Measurements from ENCODE around the gene TFB1M. TPM values are rescaled to one million over a fixed set of nuclear protein-coding genes. Genes with fewer than 3 reads are reported as not detected.

The TFB1M gene
- total and polyA plus RNA-seq, 9 of the 15 experiments (the other 6 are each of a cell fraction or from before 2014, with no cell fraction given), result 34.6 to 145 (median 40.4) TPM

DNA sequence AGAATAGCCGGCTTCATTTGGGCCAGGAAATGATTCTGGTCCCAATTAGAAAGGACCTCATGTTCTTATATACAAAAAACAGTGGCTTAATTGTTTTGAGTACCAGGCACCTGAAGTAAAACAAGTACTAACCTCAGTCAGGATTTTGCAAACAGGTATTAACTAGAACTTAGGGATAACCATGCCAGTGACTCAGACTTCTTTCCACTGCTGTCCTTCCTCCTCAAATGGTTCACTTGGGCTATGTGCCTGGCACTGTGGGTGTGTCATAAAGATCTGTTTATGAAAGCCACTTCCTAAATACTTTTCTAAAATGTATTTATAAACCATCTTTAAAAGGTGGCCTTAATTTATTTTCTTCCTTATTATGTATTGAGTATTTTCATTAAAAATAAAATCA, 39.8 kb downstream of the TFB1M start:
- no peak for FAIRE-seq

More for the DNA sequence above, 39.8 kb downstream of the TFB1M start:
- Histone ChIP-seq H3K4me1 (replicated peaks in 1 of 2; ENCODE audit: control insufficient read depth in 2 of 2, insufficient read depth in 2 of 2, low read length in 2 of 2) (peaks cover 0 to 5% of the 10 kb centered on the region in 2 experiments; a peak in 2 of 5 replicates), H3K9me1 (ENCODE audit: control insufficient read depth, insufficient read depth, low read length) (no peaks in the 10 kb centered on the region), H3K27me3 (ENCODE audit: control insufficient read depth in 2 of 2, insufficient read depth in 2 of 2, low read length in 2 of 2) (no peaks in the 10 kb centered on the region), H4K20me1 (replicated peaks; ENCODE audit: control insufficient read depth, insufficient read depth, low read length) (no peaks in the 10 kb centered on the region), H3K4me3 (no peak overlapping the region), H2AFZ (ENCODE audit: low read depth, low read length) (no peak overlapping the region), H3K79me2 (ENCODE audit: control insufficient read depth, insufficient read depth, low read length) (no peaks in the 10 kb centered on the region), H3K9me3 (replicated peaks; ENCODE audit: control insufficient read depth, insufficient read depth, low read depth, low read length) (no peaks in the 10 kb centered on the region), H3K4me2 (ENCODE audit: insufficient read depth, low read length) (no peak overlapping the region), H3K9ac (ENCODE audit: insufficient read depth in 1 of 2, low read depth in 2 of 2, low read length in 2 of 2) (no peak overlapping the region), H3K36me3 (ENCODE audit: control insufficient read depth, insufficient read depth, low read length) (peaks cover 76% of the 10 kb centered on the region), H3K27ac (ENCODE audit: extremely low read depth, low read depth, low read length) (no peak overlapping the region)
- no peak for ATAC-seq
- CTCF ChIA-PET (ENCODE audit: low intra/inter-chr PET ratio), result no interaction called here
- 81% methylated on average over 1 of the region's 1 CpG for WGBS (ENCODE audit: insufficient coverage, low coverage, missing lambda C conversion rate)
- POLR2A ChIA-PET, result no interaction called here
- in situ Hi-C loops (cut with MboI) (no loop called here), intact Hi-C loops (cut with micrococcal nuclease) (no loop called here)
- TF ChIP-seq, protein P1, sequence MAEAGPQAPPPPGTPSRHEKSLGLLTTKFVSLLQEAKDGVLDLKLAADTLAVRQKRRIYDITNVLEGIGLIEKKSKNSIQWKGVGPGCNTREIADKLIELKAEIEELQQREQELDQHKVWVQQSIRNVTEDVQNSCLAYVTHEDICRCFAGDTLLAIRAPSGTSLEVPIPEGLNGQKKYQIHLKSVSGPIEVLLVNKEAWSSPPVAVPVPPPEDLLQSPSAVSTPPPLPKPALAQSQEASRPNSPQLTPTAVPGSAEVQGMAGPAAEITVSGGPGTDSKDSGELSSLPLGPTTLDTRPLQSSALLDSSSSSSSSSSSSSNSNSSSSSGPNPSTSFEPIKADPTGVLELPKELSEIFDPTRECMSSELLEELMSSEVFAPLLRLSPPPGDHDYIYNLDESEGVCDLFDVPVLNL (CRISPR knock-in tag; IDR thresholded peaks at IDR 0.05; ENCODE audit: low read depth), result no peak
- TF ChIP-seq RUNX1 (IDR thresholded peaks at IDR 0.05; ENCODE audit: low read depth) (no peak), ZNF311 (CRISPR knock-in tag; IDR thresholded peaks at IDR 0.05) (no peak), TRIM24 (IDR thresholded peaks at IDR 0.05) (no peak)
- TF ChIP-seq, protein P2, sequence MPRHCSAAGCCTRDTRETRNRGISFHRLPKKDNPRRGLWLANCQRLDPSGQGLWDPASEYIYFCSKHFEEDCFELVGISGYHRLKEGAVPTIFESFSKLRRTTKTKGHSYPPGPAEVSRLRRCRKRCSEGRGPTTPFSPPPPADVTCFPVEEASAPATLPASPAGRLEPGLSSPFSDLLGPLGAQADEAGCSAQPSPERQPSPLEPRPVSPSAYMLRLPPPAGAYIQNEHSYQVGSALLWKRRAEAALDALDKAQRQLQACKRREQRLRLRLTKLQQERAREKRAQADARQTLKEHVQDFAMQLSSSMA (CRISPR knock-in tag; IDR thresholded peaks at IDR 0.05), result no peak
- TF ChIP-seq, protein P3, sequence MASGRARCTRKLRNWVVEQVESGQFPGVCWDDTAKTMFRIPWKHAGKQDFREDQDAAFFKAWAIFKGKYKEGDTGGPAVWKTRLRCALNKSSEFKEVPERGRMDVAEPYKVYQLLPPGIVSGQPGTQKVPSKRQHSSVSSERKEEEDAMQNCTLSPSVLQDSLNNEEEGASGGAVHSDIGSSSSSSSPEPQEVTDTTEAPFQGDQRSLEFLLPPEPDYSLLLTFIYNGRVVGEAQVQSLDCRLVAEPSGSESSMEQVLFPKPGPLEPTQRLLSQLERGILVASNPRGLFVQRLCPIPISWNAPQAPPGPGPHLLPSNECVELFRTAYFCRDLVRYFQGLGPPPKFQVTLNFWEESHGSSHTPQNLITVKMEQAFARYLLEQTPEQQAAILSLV (tag; IDR thresholded peaks at IDR 0.05), result no peak
- TF ChIP-seq, protein P4, sequence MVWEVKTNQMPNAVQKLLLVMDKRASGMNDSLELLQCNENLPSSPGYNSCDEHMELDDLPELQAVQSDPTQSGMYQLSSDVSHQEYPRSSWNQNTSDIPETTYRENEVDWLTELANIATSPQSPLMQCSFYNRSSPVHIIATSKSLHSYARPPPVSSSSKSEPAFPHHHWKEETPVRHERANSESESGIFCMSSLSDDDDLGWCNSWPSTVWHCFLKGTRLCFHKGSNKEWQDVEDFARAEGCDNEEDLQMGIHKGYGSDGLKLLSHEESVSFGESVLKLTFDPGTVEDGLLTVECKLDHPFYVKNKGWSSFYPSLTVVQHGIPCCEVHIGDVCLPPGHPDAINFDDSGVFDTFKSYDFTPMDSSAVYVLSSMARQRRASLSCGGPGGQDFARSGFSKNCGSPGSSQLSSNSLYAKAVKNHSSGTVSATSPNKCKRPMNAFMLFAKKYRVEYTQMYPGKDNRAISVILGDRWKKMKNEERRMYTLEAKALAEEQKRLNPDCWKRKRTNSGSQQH (CRISPR knock-in tag; IDR thresholded peaks at IDR 0.05), result no peak
- no TSS peak for BruUV-seq (replicated peaks)
- DNase-seq (ENCODE audit: extremely low read depth in 1 of 4, low spot score in 3 of 4), result no peak
